SJSA1 (cell line): ENCODE results near the gene ARID5B. TPM values are rescaled to one million over a fixed set of nuclear protein-coding genes. Genes with fewer than 3 reads are reported as not detected.

ENCODE experiments used
- DNase-seq, 2 experiments: peaks; one replicate each; pipeline ENCODE4 v3.0.0-alpha.2; 2015 to 2020; ENCODE audit warnings: low spot score in 2 of 2, low read depth in 1 of 2
- H3K27ac ChIP-seq: fragments of 250-450 bp; sonication (Bioruptor Pico); 2 replicates; pipeline ENCODE4 v1.5.1; 2020; ENCODE audit warnings: mild to moderate bottlenecking, moderate library complexity
- H3K27me3 ChIP-seq: fragments of 250-450 bp; sonication (Bioruptor Pico); replicated peaks from 2 replicates; pipeline ENCODE4 v1.5.1; 2020; ENCODE audit warnings: mild to moderate bottlenecking, moderate library complexity
- H3K36me3 ChIP-seq: fragments of 250-450 bp; sonication (Bioruptor Pico); 2 replicates; pipeline ENCODE4 v1.5.1; 2020; ENCODE audit warnings: mild to moderate bottlenecking
- H3K4me1 ChIP-seq: fragments of 250-450 bp; sonication (Bioruptor Pico); replicated peaks from 2 replicates; pipeline ENCODE4 v1.6.1; 2021; ENCODE audit warnings: mild to moderate bottlenecking
- H3K4me3 ChIP-seq: fragments of 250-450 bp; sonication (Bioruptor Pico); 2 replicates; pipeline ENCODE4 v1.5.1; 2020; ENCODE audit warnings: mild to moderate bottlenecking
- H3K9me3 ChIP-seq: fragments of 250-450 bp; sonication (Bioruptor Pico); replicated peaks from 2 replicates; pipeline ENCODE4 v1.5.1; 2020; ENCODE audit warnings: mild to moderate bottlenecking
- total RNA-seq: library from RNA; depleted of rRNA; stranded (reverse); fragments of >200 nt; shearing (Covaris generic); gene quantifications from 2 replicates; pipeline ENCODE4 v1.2.3, GENCODE V29; 2014

The ARID5B gene
- total RNA-seq, 1 experiment from 2014 or later, result 34.0 TPM

- peaks cover 13% of the 10 kb centered on the region for H3K4me1 ChIP-seq
- H3K36me3 ChIP-seq, result peaks cover 21% of the 10 kb centered on the region
- H3K4me3 ChIP-seq, result no peak overlapping the region
- no peak overlapping the region for H3K27ac ChIP-seq
- H3K9me3 ChIP-seq, result no peaks in the 10 kb centered on the region
- DNase-seq, result peak in 1 of 2 experiments; percentile 3
- H3K27me3 ChIP-seq, result no peaks in the 10 kb centered on the region
Measured at GRCh38 chr10:61923210-61923949, 21.9 kb downstream of the ARID5B start.

- Histone ChIP-seq H3K27me3 (no peaks in the 10 kb centered on the region), H3K4me3 (no peak overlapping the region), H3K9me3 (no peaks in the 10 kb centered on the region), H3K4me1 (peaks cover 13% of the 10 kb centered on the region), H3K27ac (no peak overlapping the region), H3K36me3 (peaks cover 24% of the 10 kb centered on the region)
- no peak for DNase-seq
Measured at GRCh38 chr10:61923950-61924274, 22.4 kb downstream of the ARID5B start.

- H3K27ac ChIP-seq, result no peak overlapping the region
- no peak overlapping the region for H3K4me3 ChIP-seq
- H3K4me1 ChIP-seq, result peaks cover 8% of the 10 kb centered on the region; the same call in 1 of the 2 replicates
- H3K9me3 ChIP-seq, result no peaks in the 10 kb centered on the region; the same call in 1 of the 2 replicates
- DNase-seq, result no peak
- peaks cover 36% of the 10 kb centered on the region for H3K36me3 ChIP-seq
- no peaks in the 10 kb centered on the region for H3K27me3 ChIP-seq
Measured at GRCh38 chr10:61929555-61929954, 28.1 kb downstream of the ARID5B start.

- DNase-seq, result peak in 1 of 2 experiments; percentile 7
- Histone ChIP-seq H3K36me3 (peaks cover 36% of the 10 kb centered on the region), H3K9me3 (no peaks in the 10 kb centered on the region; the same call in 1 of the 2 replicates), H3K4me1 (peaks cover 8% of the 10 kb centered on the region), H3K27me3 (no peaks in the 10 kb centered on the region), H3K27ac (no peak overlapping the region), H3K4me3 (no peak overlapping the region)
Measured at GRCh38 chr10:61931620-61932332, 30.3 kb downstream of the ARID5B start.

GRCh38 chr10:61933859-61934555, 32.5 kb downstream of the ARID5B start:
- Histone ChIP-seq H3K36me3 (peaks cover 29% of the 10 kb centered on the region), H3K9me3 (no peaks in the 10 kb centered on the region; the same call in 1 of the 2 replicates), H3K4me3 (no peak overlapping the region), H3K27ac (no peak overlapping the region), H3K4me1 (peaks cover 30% of the 10 kb centered on the region), H3K27me3 (no peaks in the 10 kb centered on the region)
- DNase-seq, result no peak

- H3K4me1 ChIP-seq, result peaks cover 41% of the 10 kb centered on the region
Measured at GRCh38 chr10:61935077-61935476, 33.6 kb downstream of the ARID5B start.

GRCh38 chr10:61936770-61937169, 35.3 kb downstream of the ARID5B start:
- H3K27me3 ChIP-seq, result no peaks in the 10 kb centered on the region
- H3K27ac ChIP-seq, result peak overlapping the region; percentile 74
- no peak overlapping the region for H3K4me3 ChIP-seq
- peaks cover 50% of the 10 kb centered on the region for H3K4me1 ChIP-seq
- no peak for DNase-seq
- no peaks in the 10 kb centered on the region; the same call in 1 of the 2 replicates for H3K9me3 ChIP-seq
- peaks cover 35% of the 10 kb centered on the region for H3K36me3 ChIP-seq

More at GRCh38 chr10:61935077-61935476, 33.6 kb downstream of the ARID5B start:
- peaks cover 26% of the 10 kb centered on the region for H3K36me3 ChIP-seq
- no peaks in the 10 kb centered on the region; the same call in 1 of the 2 replicates for H3K9me3 ChIP-seq
- H3K4me3 ChIP-seq, result no peak overlapping the region
- no peaks in the 10 kb centered on the region for H3K27me3 ChIP-seq
- DNase-seq, result peak in 1 of 2 experiments; percentile 3
- no peak overlapping the region for H3K27ac ChIP-seq

- peak overlapping the region; percentile 74 for H3K27ac ChIP-seq
- H3K4me1 ChIP-seq, result peaks cover 57% of the 10 kb centered on the region
- H3K9me3 ChIP-seq, result no peaks in the 10 kb centered on the region; the same call in 1 of the 2 replicates
- H3K4me3 ChIP-seq, result no peak overlapping the region
- peaks cover 36% of the 10 kb centered on the region for H3K36me3 ChIP-seq
- peak in 1 of 2 experiments; percentile 58 for DNase-seq
- no peaks in the 10 kb centered on the region for H3K27me3 ChIP-seq
Measured at GRCh38 chr10:61937631-61938351, 36.3 kb downstream of the ARID5B start.

GRCh38 chr10:61939902-61940301, 38.4 kb downstream of the ARID5B start:
- DNase-seq, result no peak

GRCh38 chr10:61941202-61941681, 39.7 kb downstream of the ARID5B start:
- no peaks in the 10 kb centered on the region for H3K9me3 ChIP-seq
- no peak overlapping the region for H3K4me3 ChIP-seq
- no peak overlapping the region for H3K27ac ChIP-seq
- no peaks in the 10 kb centered on the region for H3K27me3 ChIP-seq
- no peak for DNase-seq
- H3K4me1 ChIP-seq, result peaks cover 78% of the 10 kb centered on the region
- H3K36me3 ChIP-seq, result peaks cover 44% of the 10 kb centered on the region

More at GRCh38 chr10:61939902-61940301, 38.4 kb downstream of the ARID5B start:
- Histone ChIP-seq H3K27ac (peak overlapping the region; percentile 74), H3K27me3 (no peaks in the 10 kb centered on the region), H3K36me3 (peaks cover 36% of the 10 kb centered on the region), H3K9me3 (no peaks in the 10 kb centered on the region), H3K4me3 (no peak overlapping the region), H3K4me1 (peaks cover 78% of the 10 kb centered on the region)

- Histone ChIP-seq H3K36me3 (peaks cover 56% of the 10 kb centered on the region), H3K4me1 (peaks cover 67% of the 10 kb centered on the region), H3K27ac (peak overlapping the region; percentile 78), H3K4me3 (no peak overlapping the region), H3K9me3 (no peaks in the 10 kb centered on the region), H3K27me3 (no peaks in the 10 kb centered on the region)
- DNase-seq, result peak in 1 of 2 experiments; percentile 51
Measured at GRCh38 chr10:61942604-61943461, 41.3 kb downstream of the ARID5B start.

- H3K9me3 ChIP-seq, result no peaks in the 10 kb centered on the region
- H3K27ac ChIP-seq, result peak overlapping the region; percentile 78
- no peaks in the 10 kb centered on the region for H3K27me3 ChIP-seq
- H3K4me1 ChIP-seq, result peaks cover 57% of the 10 kb centered on the region
- H3K4me3 ChIP-seq, result no peak overlapping the region
- peaks cover 61% of the 10 kb centered on the region for H3K36me3 ChIP-seq
- DNase-seq, result peak in 1 of 2 experiments; percentile 50
Measured at GRCh38 chr10:61943674-61944378, 42.3 kb downstream of the ARID5B start.
